Measurements from ENCODE around the gene VPS18.

Gene VPS18

DNA sequence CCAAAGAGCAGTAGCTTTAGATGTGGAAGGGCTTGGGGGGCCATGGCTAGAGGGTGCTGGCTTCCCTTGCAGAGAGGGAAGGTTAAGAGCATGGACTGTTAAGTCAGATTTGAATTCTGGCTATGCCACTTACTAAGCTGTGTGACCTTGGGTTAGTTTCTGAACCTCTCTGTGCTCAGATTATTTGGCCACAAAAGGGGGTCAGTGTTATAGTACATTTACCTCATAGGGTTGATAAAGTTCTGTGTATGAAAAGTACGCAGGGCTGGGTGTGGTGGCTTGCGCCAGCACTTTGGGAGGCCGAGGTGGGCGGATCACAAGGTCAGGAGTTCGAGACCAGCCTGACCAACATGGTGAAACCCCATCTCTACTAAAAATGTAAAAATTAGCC is 6.8 kb downstream of the VPS18 start:
- DNase-seq = no peak

DNA sequence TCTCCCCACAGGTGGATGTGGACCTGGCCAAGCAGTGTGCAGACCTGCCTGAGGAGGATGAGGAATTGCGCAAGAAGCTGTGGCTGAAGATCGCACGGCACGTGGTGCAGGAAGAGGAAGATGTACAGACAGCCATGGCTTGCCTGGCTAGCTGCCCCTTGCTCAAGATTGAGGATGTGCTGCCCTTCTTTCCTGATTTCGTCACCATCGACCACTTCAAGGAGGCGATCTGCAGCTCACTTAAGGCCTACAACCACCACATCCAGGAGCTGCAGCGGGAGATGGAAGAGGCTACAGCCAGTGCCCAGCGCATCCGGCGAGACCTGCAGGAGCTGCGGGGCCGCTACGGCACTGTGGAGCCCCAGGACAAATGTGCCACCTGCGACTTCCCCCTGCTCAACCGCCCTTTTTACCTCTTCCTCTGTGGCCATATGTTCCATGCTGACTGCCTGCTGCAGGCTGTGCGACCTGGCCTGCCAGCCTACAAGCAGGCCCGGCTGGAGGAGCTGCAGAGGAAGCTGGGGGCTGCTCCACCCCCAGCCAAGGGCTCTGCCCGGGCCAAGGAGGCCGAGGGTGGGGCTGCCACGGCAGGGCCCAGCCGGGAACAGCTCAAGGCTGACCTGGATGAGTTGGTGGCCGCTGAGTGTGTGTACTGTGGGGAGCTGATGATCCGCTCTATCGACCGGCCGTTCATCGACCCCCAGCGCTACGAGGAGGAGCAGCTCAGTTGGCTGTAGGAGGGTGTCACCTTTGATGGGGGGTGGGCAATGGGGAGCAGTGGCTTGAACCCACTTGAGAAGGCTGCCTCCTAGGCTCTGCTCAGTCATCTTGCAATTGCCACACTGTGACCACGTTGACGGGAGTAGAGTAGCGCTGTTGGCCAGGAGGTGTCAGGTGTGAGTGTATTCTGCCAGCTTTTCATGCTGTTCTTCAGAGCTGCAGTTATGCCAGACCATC is 8.6 kb downstream of the VPS18 start:
- DNase-seq = peak; percentile 94

DNA sequence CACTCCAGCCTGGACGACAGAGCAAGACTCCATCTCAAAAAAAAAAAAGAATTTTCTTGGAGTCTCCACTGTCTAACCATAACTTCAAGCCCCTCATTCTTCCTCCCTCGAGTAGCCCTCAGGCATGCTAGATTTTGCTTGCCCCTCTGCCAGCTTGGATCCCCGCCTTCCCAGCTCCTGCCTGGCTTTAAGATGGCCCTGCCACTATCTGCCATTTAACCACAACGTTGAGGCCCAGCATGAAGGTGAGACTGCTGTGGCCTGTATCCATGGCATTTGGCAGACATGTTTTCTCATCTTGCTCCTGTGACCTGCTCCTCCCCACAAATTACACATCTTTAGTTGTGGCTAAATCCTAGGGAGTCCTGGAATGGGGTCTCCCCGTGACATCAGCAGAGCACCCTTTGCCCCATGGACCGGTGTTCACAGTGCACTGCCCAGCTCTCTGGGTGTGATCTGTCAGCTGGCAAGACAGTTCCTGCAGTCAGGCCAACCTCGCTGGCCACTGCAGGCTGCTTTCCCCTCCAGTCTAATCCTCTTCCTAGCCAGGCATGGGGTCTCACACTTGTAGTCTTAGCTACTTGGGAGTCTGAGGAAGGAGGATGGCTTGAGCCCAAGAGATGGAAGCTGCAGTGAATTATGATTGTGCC is 10.4 kb downstream of the VPS18 start:
- no peak for DNase-seq

DNA sequence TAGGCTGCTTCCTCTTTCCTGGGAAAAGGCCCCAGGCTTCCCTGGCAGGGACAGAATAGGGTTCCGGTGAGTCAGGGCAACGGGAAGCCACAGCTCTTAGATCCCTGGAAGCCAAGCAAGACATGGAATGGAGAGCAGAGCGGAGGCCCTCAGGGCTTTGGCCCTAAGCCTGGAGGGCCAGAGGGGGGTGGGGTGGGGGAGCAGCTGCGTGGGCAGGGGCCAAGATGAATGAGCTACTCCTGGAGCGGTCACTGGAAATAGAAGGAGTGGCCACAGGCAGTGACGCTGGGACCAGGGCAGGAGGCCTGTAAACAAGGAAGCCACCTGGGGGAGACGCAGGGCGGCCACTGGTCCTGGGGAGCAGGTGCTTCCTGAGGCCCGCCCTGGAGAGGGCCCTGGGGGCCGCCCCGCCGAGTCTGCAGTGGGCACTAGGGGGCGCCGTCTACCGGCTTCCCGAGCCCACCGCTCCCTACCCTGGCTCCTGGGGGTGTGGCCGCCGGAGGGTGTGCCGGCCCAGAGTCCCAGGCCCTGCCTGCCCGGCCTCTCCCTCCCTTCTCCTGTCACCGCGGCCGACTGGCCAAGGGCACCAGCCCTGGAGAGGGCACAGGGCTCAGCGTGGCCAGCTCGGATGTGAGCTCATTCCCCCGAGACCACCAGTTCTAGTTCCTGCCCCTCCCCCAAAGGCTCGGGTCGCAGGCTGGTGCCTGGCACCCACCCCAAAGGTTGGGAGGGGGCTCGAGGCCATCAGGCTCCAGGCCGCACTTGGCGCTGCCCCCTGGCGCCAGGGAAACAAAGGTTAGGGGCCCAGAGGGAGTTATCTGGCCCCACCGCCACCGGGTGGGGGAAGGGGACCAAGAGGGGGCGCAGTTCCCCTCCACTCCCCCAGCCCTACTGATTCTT is 12.1 kb downstream of the VPS18 start:
- DNase-seq = peak; percentile 57

DNA sequence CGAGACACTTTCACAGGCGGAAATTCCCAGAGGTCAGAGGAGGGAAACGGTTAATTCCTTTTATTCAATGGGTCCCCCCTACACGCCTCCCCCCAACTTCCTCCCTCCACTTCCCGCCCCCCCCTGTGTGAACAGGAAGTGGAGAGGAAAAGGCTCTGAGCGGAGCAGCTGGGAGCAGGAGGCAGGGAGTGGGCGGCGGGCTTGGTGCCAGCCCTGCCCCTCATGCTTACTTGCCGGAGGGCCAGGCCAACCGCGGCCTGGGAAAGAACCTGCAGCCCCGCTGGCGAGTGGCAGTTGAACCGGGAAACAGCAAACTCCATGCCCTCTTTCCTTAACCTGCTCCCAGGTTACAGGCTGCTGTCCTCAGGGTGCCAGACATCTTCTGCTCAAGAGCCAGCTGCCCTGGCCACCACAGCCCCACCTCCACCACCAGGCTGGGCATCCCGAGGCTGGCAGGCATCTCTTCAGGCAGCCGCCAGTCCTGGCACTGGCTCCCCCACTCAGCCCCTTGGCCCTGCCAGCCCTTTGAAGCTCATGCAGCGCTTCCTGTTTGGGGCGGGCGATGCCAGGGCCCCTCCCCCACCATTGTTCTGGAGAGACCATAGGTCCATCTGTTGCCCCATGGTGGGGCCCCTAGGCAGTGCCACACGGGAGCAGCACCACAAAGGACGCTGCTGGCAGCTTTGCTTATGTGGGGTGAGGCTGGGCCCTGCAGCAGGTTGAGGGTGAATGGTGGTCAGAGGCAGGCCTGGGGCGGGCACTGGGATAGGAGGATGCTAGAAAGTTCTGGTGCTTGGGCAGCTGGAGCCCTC is 12.9 kb downstream of the VPS18 start:
- DNase-seq = peak; percentile 27

DNA sequence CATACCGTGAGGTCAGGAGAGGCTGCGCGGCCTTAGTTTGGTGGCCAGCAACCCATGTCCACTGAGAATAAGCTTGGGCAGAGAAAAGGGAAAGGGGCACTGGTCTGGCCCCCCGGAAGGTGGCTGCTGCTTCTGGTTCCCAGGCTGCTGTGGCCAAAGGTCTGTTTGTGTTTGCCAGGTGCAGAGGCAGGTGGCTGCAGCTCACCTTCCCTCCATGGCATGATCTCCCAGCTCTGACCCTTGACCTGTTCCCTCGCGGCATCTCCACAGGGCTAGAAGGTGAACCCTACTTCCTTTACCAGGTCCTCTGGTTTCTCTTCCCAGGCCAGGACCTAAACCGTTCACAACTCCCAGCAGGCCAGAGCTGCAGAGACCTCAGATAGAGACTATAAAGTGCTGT is 13.8 kb downstream of the VPS18 start:
- DNase-seq = no peak

DNA sequence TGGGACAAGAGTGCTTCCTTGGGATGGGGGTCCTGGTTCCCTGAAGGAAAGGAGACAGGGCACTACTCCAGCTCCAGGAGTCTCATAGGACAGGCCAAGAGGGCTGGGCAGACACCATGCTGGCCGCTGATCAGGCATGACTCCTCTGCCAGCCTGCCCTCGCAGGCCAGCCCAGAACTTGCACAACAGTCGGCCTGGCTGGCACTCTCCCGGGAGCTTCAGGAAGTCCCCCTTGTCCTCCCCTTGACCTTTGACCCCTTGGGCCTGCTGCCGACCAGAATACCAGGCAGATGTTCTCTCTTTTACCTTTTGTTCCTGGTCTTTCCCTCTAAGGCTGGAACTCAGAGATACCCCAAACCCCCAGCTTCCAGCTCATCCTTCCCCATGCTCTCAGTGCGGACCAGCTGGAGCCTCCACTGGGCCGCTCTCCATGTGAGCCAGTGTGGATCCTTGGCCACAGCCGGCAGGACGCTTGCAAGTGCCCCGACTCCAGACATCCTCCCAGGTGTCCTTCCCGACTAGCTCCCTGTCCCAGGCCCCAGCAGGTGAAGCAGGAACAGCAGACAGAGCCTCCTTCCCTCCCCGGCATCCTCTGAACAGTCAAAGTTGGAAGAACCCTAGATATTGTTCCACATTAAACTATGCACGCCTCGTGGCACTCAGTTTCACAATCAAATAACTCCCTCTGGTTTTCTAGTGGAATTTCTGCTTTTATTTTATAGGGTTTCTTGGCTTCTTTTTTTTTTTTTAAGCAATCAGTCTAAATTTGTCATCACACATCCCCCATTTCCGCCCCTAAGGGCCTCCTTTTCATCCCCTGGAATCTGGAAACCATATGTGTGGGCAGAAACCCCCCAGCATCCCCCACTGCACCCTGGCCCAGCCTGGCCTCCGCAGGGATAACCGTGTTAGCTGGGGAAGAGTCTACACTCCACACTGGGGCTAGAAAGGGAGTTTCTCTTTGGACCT is 15.7 kb downstream of the VPS18 start:
- no peak for DNase-seq

- no peak for DNase-seq
These were observed 16.9 kb downstream of the VPS18 start for GRCh38 chr15:40911141-40911540.

- no peak for DNase-seq
These were observed 17.4 kb downstream of the VPS18 start for GRCh38 chr15:40911693-40912092.

DNA sequence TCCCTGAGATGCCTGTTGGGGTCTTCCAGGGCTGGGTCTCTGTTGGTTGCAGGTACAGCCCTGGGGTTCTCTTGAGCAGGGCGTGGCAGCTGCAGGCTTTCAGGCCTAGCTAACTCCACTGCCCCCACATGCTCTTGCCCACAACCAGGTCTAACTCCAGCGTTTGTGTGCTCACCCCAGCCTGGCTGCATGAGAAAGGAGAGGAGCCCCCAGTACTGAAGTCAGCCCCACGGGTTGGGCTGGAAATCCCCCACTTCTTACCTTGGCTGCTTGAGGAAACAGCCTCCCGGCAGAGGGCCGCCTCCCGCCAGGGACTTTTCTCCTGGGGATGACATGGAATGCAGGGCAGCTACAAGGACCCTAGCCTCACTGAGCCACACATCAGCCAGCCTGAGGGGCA is 18.2 kb downstream of the VPS18 start:
- no peak for DNase-seq

DNA sequence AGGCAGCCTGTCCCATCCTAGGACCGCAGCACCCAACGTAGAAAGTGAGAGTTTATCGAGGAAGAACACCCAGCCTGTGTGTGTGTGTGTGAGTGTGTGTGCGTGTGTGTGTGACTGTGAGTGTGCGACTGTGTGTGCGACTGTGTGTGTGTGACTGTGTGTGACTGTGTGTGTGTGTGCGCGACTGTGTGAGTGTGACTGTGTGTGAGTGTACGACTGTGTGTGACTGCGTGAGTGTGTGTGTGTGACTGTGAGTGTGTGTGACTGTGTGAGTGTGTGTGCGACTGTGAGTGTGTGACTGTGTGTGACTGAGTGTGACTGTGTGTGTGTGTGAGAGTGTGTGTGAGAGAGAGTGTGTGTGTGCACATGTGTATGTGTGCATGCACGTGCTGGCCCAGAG is 19.8 kb downstream of the VPS18 start:
- DNase-seq = no peak

- DNase-seq = no peak
These were observed 20.2 kb downstream of the VPS18 start for GRCh38 chr15:40914486-40914885.

DNA sequence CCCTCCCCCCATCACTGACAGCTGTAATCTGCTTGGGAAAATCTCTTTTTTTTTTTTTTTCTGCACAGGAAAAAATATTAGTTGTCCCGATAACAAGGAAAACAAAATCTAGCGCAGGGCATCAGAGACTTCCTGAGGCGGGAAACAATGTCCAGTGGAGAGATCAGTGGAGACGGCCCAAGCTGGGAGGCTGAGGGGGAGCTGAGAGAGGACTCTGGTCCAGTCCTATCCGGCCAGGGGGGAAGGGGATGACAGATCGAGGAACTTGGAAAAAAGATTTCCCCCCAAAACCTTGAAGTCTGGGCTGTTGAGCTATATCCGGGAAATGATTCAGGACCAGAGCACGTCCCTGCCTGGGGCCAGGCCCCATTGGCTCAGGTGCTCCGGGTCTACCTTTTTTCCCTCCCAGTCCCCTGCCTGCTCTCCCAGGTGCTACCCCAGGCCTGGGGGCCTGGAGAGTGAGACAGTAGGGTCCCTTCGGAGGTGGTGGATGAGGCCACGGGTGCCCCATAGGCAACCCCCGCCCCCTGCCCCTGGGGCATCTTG is 20.9 kb downstream of the VPS18 start:
- DNase-seq = no peak

- DNase-seq = no peak
These were observed 21.4 kb downstream of the VPS18 start for GRCh38 chr15:40915679-40916078.

- no peak for DNase-seq
These were observed 23.3 kb downstream of the VPS18 start for GRCh38 chr15:40917585-40917984.

- no peak for DNase-seq
These were observed 24.0 kb downstream of the VPS18 start for GRCh38 chr15:40918146-40918798.

DNA sequence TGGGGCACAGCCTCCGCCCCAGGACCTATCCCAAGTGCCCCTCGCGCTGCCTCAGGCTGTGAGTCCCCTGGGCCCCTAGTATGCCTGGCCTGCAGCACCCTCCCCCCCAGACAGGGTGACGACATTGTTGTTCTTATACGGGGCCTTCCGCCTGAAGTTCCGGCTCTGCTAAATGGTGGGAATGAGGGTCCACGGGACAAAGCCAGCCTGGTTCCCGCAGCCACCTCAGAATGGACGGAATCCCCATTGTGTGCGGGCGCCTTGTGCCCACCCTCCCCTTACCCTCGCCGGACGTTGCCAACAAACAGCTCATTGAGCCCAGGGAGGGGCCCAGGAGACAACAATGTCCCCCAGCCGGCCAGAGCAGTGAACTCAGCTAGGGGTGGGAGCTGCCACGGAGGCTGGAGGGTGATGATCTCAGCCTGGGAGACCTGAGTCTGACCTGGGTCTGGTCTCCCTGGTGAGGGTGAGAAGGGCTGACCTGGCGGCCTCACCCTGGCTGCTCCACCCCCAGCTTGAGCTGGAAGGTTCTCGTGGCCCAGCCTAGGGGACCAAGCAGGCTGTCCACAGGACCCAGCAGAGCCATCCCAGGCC is 24.6 kb downstream of the VPS18 start:
- DNase-seq = no peak

DNA sequence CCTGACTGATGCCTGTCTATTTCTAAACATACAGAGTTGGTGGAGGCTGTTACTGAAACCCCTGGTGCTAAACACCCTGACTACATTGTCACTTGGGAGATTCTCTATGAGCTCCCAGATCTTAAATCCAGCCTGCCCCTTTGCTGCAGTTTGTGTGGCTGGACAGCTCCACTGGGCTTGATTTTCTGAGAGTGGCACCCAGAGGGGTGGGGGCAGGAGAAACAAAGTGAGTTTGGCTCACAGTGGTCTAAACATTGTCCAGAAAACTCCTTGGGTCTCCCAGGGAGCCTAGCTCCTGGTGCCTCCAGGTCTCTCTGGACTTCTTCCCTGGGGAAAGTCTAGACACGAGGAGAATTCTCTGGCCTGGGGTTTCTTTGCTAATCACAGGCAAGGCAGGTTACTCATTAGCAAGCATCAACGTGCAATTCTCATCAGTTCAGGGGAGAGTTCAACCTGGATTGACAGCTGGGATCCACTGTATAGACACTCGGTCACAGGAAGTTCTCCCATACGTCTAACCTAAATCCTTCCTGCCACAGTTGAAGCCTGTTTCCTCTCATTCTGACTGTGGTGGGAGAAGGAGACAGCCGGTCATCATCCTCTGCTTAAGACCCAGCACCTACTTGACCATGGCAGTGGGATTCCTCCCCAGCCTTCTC is 27.8 kb downstream of the VPS18 start:
- no peak for DNase-seq

DNA sequence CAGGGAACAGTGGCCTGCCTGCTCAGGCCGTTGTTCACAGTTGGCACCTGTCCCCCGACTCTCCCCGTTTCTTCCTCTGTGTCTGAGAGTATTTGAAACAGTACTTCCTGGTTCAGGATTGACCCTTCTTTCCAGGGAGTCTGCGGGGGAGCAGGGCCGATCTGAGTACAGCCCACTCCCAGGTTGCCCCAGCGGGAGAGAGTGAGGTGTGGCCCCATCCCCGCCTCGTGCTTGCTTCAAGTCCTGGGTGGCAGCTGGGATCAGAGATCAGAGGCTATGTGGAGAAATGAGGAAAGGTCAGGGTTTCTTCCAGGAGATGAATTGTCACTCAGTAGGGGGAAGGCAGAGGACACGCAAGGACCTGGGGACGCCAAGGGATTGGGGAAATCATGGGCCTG is 28.4 kb downstream of the VPS18 start:
- no peak for DNase-seq

Data from GF-D8 (cell line).